22Rv1 (cell line): ENCODE data around the gene PIGN.

Experiments used
- CTCF ChIP-seq: fragments of 450-650 bp; IDR thresholded peaks from 2 replicates; pipeline ENCODE4 v1.5.1; 2017; ENCODE audit warnings: mild to moderate bottlenecking
- ZFX ChIP-seq: fragments of 450-650 bp; IDR thresholded peaks from 2 replicates; pipeline ENCODE4 v1.6.1; 2017; ENCODE audit warnings: antibody characterized with exemption, borderline replicate concordance

GRCh38 chr18:62106271-62106670 lies 80.6 kb downstream of the PIGN start:
- TF ChIP-seq CTCF: no peak
- TF ChIP-seq ZFX: no peak
